ENCODE data around the gene PLIN4. TPM values are rescaled to one million over a fixed set of nuclear protein-coding genes. Genes with fewer than 3 reads are reported as not detected.

Gene PLIN4
- polyA plus RNA-seq, 1 donor: 1.8 TPM

DNA sequence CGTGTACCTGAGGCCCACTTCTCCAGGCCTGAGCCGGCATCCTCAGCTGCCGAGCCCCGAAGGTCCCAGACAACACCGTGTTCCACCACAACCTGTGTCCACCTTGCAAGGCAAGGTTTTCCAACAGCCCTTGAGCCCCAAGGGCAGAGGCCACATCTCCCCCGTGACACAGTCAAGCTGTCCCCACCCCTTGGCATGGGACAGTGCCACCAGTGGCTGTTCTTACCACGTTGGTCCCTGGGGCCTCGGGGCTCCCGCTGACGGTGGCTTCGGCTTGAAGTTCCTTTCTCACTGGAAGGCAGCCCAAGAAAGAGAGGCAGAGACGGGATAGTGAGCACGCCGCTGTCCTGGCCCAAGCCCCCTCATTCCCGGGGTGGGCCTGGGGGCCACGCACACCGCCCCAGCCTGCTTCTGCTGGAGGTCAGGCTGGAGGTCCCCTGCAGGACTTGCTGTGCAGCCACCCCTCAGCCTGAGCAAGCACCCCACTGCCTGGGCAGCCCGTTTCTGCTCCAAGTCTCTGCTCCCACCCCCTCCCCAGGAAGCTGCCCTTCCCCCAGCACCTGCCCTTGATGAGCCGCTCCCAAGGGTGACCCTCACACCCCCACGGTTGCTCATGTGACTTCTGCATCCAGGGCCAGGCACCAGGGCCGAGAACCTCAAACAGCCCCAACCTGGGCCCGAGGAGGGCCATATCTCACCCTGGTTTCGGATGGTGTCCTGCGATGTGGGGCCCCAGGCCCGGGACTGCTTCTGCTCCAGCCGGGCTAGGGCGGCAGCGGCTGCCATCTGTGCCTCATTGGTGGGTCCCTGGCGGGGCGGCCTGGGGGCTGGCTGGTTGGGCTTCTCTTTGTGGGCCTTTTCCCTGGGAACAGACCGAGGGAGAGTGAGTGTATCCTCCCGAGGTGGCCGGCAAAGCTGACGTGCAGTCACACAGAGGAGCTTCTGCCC lies 64.8 kb downstream of the PLIN4 start:
- H3K36me3 ChIP-seq (ENCODE audit: control insufficient read depth, insufficient read depth, low read length): peaks cover 50% of the 10 kb centered on the region
- H3K27me3 ChIP-seq (ENCODE audit: control insufficient read depth, insufficient read depth, low read length): no peaks in the 10 kb centered on the region
- H3K9me3 ChIP-seq (ENCODE audit: control insufficient read depth, low read depth, low read length): no peaks in the 10 kb centered on the region
- DNase-seq: no peak
- H3K27ac ChIP-seq (ENCODE audit: low read length): no peak overlapping the region
- peaks cover 12% of the 10 kb centered on the region for H3K4me1 ChIP-seq (ENCODE audit: control insufficient read depth, insufficient read depth, low read length)
- no peak overlapping the region for H3K4me3 ChIP-seq (ENCODE audit: low read length)
- no CpG with 5 or more reads among the region's 34 CpGs for WGBS (ENCODE audit: insufficient coverage, low lambda C conversion rate)

GRCh38 chr19:4452230-4452990 lies 65.9 kb downstream of the PLIN4 start:
- no peak overlapping the region for H3K4me3 ChIP-seq (ENCODE audit: low read length)
- no CpG with 5 or more reads among the region's 24 CpGs for WGBS (ENCODE audit: insufficient coverage, low lambda C conversion rate)
- no peak for DNase-seq
- H3K9me3 ChIP-seq (ENCODE audit: control insufficient read depth, low read depth, low read length): no peaks in the 10 kb centered on the region
- no peaks in the 10 kb centered on the region for H3K27me3 ChIP-seq (ENCODE audit: control insufficient read depth, insufficient read depth, low read length)
- peaks cover 61% of the 10 kb centered on the region for H3K36me3 ChIP-seq (ENCODE audit: control insufficient read depth, insufficient read depth, low read length)
- peaks cover 12% of the 10 kb centered on the region for H3K4me1 ChIP-seq (ENCODE audit: control insufficient read depth, insufficient read depth, low read length)
- no peak overlapping the region for H3K27ac ChIP-seq (ENCODE audit: low read length)

Other genes starting within 250 kb of the PLIN4 start
- gene SHD, start 239.2 kb downstream of the PLIN4 start, polyA plus RNA-seq: 4.0 TPM
- 3.5 TPM for gene TMIGD2, start 216.1 kb downstream of the PLIN4 start, polyA plus RNA-seq
- 5.1 TPM for gene FSD1, start 213.9 kb downstream of the PLIN4 start, polyA plus RNA-seq
- gene STAP2, start 179.7 kb downstream of the PLIN4 start, polyA plus RNA-seq: 53.6 TPM
- 16.5 TPM for gene MPND, start 174.9 kb downstream of the PLIN4 start, polyA plus RNA-seq
- gene SH3GL1, start 117.9 kb downstream of the PLIN4 start, polyA plus RNA-seq: 120 TPM
- 12.4 TPM for gene CHAF1A, start 115.8 kb downstream of the PLIN4 start, polyA plus RNA-seq
- 92.8 TPM for gene UBXN6, start 60.7 kb downstream of the PLIN4 start, polyA plus RNA-seq
- 45.6 TPM for gene HDGFL2, start 46.2 kb downstream of the PLIN4 start, polyA plus RNA-seq
- 2.0 TPM for gene PLIN5, start 16.7 kb upstream of the PLIN4 start, polyA plus RNA-seq
- gene LRG1, start 21.6 kb upstream of the PLIN4 start, polyA plus RNA-seq: 2.2 TPM
- 3.3 TPM for gene SEMA6B, start 41.2 kb upstream of the PLIN4 start, polyA plus RNA-seq
- 24.4 TPM for gene TNFAIP8L1, start 121.0 kb upstream of the PLIN4 start, polyA plus RNA-seq
- 103 TPM for gene MYDGF, start 151.9 kb upstream of the PLIN4 start, polyA plus RNA-seq
- gene DPP9, start 205.4 kb upstream of the PLIN4 start, polyA plus RNA-seq: 34.7 TPM